ENCODE measurements around the gene CAPRIN1.
A peak's percentile ranks its signal among the peaks of the same experiment; 100 is the strongest.

CAPRIN1 gene

DNA sequence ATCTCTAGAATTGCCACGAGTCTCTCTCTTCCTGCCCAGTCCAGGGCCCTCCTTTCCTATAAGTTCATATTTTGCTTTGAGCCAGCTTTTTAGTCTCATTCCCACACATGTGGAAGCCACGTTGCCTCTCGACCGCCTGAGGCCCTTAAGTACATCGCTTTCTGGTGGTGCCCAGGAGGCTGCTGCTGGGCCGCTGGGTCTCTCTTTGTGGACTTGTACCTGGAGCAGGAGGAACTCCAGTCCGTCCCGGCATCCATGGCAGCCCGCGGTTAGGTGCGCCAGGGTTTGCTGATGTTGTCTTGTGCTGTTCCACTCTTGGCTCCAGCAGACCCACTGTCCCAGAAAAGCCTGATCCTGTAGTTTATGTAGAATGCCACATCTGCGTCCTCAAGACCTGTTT, 94.9 kb downstream of the CAPRIN1 start:
- DNase-seq = no peak

GRCh38 chr11:34146866-34147265, 95.3 kb downstream of the CAPRIN1 start:
- no peak for DNase-seq

DNA sequence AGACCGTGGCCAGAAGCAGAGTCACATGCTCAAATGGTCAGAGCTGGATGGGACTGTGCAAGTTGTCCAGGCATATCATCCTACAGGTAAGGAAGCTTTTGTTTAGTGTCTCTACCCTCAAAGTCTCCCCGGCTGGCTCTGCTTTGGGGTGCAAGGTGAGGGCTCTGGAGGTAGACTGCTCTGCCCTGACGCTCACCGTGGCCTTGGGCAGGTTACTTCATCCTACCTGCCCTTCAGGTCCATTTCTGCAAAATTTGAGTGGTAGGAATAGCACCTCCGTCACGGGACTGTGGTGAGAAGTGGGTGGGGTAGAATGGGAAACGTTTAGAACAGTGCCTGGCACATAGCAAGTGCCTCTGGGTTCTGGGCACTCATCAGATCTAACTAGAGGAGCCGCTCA, 96.0 kb downstream of the CAPRIN1 start:
- DNase-seq = no peak

GRCh38 chr11:34148504-34149165, 97.1 kb downstream of the CAPRIN1 start:
- peak in 2 of 3 donors; percentile 14 to 39 for DNase-seq

- no peak for DNase-seq
These were observed 97.7 kb downstream of the CAPRIN1 start for GRCh38 chr11:34149274-34149673.

DNA sequence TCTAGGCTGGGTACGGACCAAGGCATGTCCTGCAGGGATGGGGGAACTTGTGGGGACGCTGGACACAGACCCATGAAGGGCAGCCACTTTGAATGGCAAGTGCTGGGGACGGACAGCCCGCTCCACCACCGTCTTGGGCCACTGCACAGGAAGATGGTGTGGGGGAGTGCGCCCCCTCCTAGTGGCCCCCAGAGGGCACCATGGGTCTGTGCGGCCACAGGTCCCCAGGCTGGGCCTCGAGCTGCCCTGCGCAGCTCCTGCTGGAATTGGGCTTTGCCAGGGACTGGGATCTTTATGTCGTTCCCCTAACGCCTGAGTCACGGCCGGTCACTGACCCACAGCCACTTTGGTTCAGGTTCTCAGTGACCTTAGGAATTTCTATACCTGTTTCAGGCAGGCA, 98.3 kb downstream of the CAPRIN1 start:
- peak in 2 of 3 donors; percentile 10 to 43 for DNase-seq

GRCh38 chr11:34150494-34151151, 99.1 kb downstream of the CAPRIN1 start:
- DNase-seq = no peak

Data from suppressor macrophage treated with lipopolysaccharide for 1 hour (primary cell).